ENCODE results near the gene KRT17.

DNA sequence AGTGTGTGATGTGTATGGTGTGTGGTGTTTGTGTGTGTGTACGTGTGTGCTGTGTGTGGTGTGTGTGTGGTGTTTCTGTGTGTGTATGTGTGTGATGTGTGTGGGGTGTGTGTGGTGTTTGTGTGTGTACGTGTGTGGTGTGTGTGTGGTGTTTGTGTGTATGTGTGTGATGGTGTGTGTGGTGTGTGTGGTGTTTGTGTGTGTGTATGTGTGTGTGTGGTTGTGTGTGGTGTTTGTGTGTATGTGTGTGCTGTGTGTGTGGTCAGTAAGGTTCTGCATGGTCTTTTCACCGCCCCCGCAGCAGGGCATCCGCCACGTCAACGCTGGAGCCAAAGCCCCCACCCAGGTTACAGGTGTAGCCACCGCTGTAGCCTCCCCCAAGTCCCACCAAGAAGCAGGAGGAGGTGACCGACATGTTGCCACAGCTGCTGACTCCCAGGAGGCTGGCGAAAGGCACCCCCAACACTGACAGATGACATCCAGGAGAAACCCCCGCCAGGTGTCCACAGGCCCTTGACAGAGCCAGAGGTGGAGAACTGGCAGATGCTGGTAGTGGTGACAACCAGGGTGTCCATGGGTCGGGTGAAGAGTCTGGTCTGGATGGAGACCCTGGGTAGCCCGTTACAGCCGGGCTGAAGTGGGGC is 9.3 kb upstream of the KRT17 start:
- TF ChIP-seq, protein P1, sequence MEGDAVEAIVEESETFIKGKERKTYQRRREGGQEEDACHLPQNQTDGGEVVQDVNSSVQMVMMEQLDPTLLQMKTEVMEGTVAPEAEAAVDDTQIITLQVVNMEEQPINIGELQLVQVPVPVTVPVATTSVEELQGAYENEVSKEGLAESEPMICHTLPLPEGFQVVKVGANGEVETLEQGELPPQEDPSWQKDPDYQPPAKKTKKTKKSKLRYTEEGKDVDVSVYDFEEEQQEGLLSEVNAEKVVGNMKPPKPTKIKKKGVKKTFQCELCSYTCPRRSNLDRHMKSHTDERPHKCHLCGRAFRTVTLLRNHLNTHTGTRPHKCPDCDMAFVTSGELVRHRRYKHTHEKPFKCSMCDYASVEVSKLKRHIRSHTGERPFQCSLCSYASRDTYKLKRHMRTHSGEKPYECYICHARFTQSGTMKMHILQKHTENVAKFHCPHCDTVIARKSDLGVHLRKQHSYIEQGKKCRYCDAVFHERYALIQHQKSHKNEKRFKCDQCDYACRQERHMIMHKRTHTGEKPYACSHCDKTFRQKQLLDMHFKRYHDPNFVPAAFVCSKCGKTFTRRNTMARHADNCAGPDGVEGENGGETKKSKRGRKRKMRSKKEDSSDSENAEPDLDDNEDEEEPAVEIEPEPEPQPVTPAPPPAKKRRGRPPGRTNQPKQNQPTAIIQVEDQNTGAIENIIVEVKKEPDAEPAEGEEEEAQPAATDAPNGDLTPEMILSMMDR (IDR thresholded peaks at IDR 0.05): no peak
- no peak for TF ChIP-seq POLR2AphosphoS5 (IDR thresholded peaks at IDR 0.05)
- TF ChIP-seq EP300 (IDR thresholded peaks at IDR 0.05; ENCODE audit: low read depth): no peak
- TF ChIP-seq POLR2A (IDR thresholded peaks at IDR 0.05): no peak
